GM23338 (cell line): ENCODE measurements around the gene DOCK4. TPM values are rescaled to one million over a fixed set of nuclear protein-coding genes. Genes with fewer than 3 reads are reported as not detected.

Experiments used
- ATAC-seq: fragments of 200-7000 bp; cut with Tn5 transposase; 3 replicates; pipeline ENCODE4 v1.9.1; 2020
- DNase-seq: peaks from one replicate; pipeline ENCODE4 v3.0.0-alpha.2; 2015; ENCODE audit warnings: low spot score
- H2AFZ ChIP-seq: fragments of 200-600 bp; sonication (generic); 2 replicates; pipeline ENCODE4 v1.8.0; 2016; ENCODE audit warnings: antibody characterized with exemption, mild to moderate bottlenecking, moderate library complexity
- H3F3A ChIP-seq: fragments of 200-600 bp; sonication (generic); replicated peaks from 2 replicates; pipeline ENCODE4 v1.8.0; 2017; ENCODE audit warnings: antibody characterized with exemption, mixed run types, low read depth
- H3K27ac ChIP-seq: fragments of 200-600 bp; sonication (generic); 2 replicates; pipeline ENCODE4 v1.6.1; 2016; ENCODE audit warnings: low read depth
- H3K27me3 ChIP-seq: fragments of 200-600 bp; sonication (generic); 2 replicates; pipeline ENCODE4 v1.8.0; 2016; ENCODE audit warnings: mild to moderate bottlenecking, mixed run types, moderate library complexity; ENCODE audit not compliant: insufficient read depth
- H3K36me3 ChIP-seq: fragments of 200-600 bp; sonication (generic); 2 replicates; pipeline ENCODE4 v1.8.0; 2016; ENCODE audit warnings: mild to moderate bottlenecking; ENCODE audit not compliant: insufficient read depth
- H3K4me1 ChIP-seq: fragments of 200-600 bp; sonication (generic); 2 replicates; pipeline ENCODE4 v1.8.0; 2016; ENCODE audit warnings: mild to moderate bottlenecking, moderate library complexity; ENCODE audit not compliant: insufficient read depth
- H3K4me2 ChIP-seq: fragments of 200-600 bp; sonication (generic); 2 replicates; pipeline ENCODE4 v1.7.1; 2017; ENCODE audit warnings: mixed run types
- H3K4me3 ChIP-seq: fragments of 200-600 bp; sonication (generic); 2 replicates; pipeline ENCODE4 v1.6.1; 2016; ENCODE audit warnings: mixed run types
- H3K79me2 ChIP-seq: fragments of 200-600 bp; sonication (generic); replicated peaks from 2 replicates; pipeline ENCODE4 v1.8.0; 2017; ENCODE audit warnings: mild to moderate bottlenecking; ENCODE audit not compliant: insufficient read depth
- H3K9me2 ChIP-seq: fragments of 200-600 bp; sonication (generic); 2 replicates; pipeline ENCODE4 v1.8.0; 2017; ENCODE audit not compliant: insufficient read depth
- H4K20me1 ChIP-seq: fragments of 200-600 bp; sonication (generic); replicated peaks from 2 replicates; pipeline ENCODE4 v1.8.0; 2017; ENCODE audit warnings: mild to moderate bottlenecking; ENCODE audit not compliant: insufficient read depth
- H3K27ac Mint-ChIP-seq: 2 replicates; pipeline ENCODE4 v1.8.0; 2020; ENCODE audit warnings: inconsistent platforms, mild to moderate bottlenecking, moderate library complexity, mixed read lengths
- H3K27me3 Mint-ChIP-seq: 3 replicates; pipeline ENCODE4 v1.8.0; 2022; ENCODE audit warnings: low read depth, mild to moderate bottlenecking, moderate library complexity, mixed read lengths, inconsistent platforms; ENCODE audit not compliant: insufficient read depth, poor library complexity
- H3K36me3 Mint-ChIP-seq: 3 replicates; pipeline ENCODE4 v1.8.0; 2021; ENCODE audit warnings: low read depth, mild to moderate bottlenecking, inconsistent platforms, moderate library complexity, mixed read lengths
- H3K4me1 Mint-ChIP-seq: 3 replicates; pipeline ENCODE4 v1.8.0; 2020; ENCODE audit warnings: mild to moderate bottlenecking, inconsistent platforms, mixed read lengths
- H3K4me3 Mint-ChIP-seq: 3 replicates; pipeline ENCODE4 v1.8.0; 2021; ENCODE audit warnings: moderate library complexity, mild to moderate bottlenecking, inconsistent platforms, mixed read lengths
- H3K9me3 Mint-ChIP-seq: 3 replicates; pipeline ENCODE4 v1.8.0; 2020; ENCODE audit warnings: moderate library complexity, mild to moderate bottlenecking, inconsistent platforms, mixed read lengths
- ETS1 ChIP-seq: IDR thresholded peaks from 2 replicates; pipeline ENCODE4 v1.6.1; 2016; ENCODE audit warnings: antibody characterized with exemption
- EZH2 ChIP-seq: fragments of 200-600 bp; sonication (generic); IDR thresholded peaks from one replicate; pipeline ENCODE4 v1.8.0; 2017; ENCODE audit warnings: antibody characterized with exemption, mild to moderate bottlenecking, low read depth; ENCODE audit not compliant: unreplicated experiment
- EZH2phosphoT487 ChIP-seq: fragments of 200-600 bp; sonication (generic); IDR thresholded peaks from one replicate; pipeline ENCODE4 v1.8.1; 2018; ENCODE audit warnings: antibody characterized with exemption; ENCODE audit not compliant: unreplicated experiment
- NANOG ChIP-seq: IDR thresholded peaks from 2 replicates; pipeline ENCODE4 v1.6.1; 2016; ENCODE audit warnings: antibody characterized with exemption, borderline replicate concordance
- POLR2AphosphoS5 ChIP-seq: IDR thresholded peaks from 2 replicates; pipeline ENCODE4 v1.6.1; 2016; ENCODE audit warnings: antibody characterized with exemption, low read depth
- REST ChIP-seq: IDR thresholded peaks from one replicate; pipeline ENCODE4 v1.6.1; 2018; ENCODE audit warnings: antibody characterized with exemption; ENCODE audit not compliant: unreplicated experiment
- ZNF114 ChIP-seq: fragments of 250-450 bp; sonication (Bioruptor Pico); IDR thresholded peaks from 2 replicates; pipeline ENCODE4 v1.5.0; 2020; ENCODE audit warnings: mild to moderate bottlenecking, moderate library complexity
- ZNF331 ChIP-seq: fragments of 250-450 bp; sonication (Bioruptor Pico); IDR thresholded peaks from 2 replicates; pipeline ENCODE4 v1.5.0; 2020; ENCODE audit warnings: low read depth, mild to moderate bottlenecking, moderate library complexity
- polyA plus RNA-seq: library from polyadenylated mRNA; unstranded; fragments of >200 nt; fragmentation: Nextera tagmentation; extraction: Ambion mirVana; gene quantifications from 2 replicates; pipeline ENCODE4 v1.2.1, GENCODE V29; 2016
- total RNA-seq: library from RNA; depleted of rRNA; stranded (reverse); fragments of >200 nt; shearing (Covaris generic); gene quantifications from 2 replicates; pipeline ENCODE4 v1.2.3, GENCODE V29; 2014
- TF ChIP-seq, protein P1 (sequence below): fragments of 250-450 bp; sonication (Bioruptor Pico); IDR thresholded peaks from 2 replicates; pipeline ENCODE4 v1.5.0; 2020; ENCODE audit warnings: mild to moderate bottlenecking, moderate library complexity
- TF ChIP-seq, protein P2 (sequence below), 2 experiments: fragments of 200-600 bp in 1 of 2; sonication (generic) in 1 of 2; conservative IDR thresholded peaks; 2 replicates each; pipeline versions ENCODE4 v1.5.1 to v1.6.1; 2016 to 2017; ENCODE audit warnings: antibody characterized with exemption in 2 of 2, low read depth in 2 of 2, mild to moderate bottlenecking in 2 of 2, moderate library complexity in 1 of 2

DOCK4 gene
- total and polyA plus RNA-seq, 2 experiments from 2014 or later: 6.3 to 33.8 TPM

GRCh38 chr7:112161253-112162141, 44.7 kb downstream of the DOCK4 start (continued):
- TF ChIP-seq, protein P1, sequence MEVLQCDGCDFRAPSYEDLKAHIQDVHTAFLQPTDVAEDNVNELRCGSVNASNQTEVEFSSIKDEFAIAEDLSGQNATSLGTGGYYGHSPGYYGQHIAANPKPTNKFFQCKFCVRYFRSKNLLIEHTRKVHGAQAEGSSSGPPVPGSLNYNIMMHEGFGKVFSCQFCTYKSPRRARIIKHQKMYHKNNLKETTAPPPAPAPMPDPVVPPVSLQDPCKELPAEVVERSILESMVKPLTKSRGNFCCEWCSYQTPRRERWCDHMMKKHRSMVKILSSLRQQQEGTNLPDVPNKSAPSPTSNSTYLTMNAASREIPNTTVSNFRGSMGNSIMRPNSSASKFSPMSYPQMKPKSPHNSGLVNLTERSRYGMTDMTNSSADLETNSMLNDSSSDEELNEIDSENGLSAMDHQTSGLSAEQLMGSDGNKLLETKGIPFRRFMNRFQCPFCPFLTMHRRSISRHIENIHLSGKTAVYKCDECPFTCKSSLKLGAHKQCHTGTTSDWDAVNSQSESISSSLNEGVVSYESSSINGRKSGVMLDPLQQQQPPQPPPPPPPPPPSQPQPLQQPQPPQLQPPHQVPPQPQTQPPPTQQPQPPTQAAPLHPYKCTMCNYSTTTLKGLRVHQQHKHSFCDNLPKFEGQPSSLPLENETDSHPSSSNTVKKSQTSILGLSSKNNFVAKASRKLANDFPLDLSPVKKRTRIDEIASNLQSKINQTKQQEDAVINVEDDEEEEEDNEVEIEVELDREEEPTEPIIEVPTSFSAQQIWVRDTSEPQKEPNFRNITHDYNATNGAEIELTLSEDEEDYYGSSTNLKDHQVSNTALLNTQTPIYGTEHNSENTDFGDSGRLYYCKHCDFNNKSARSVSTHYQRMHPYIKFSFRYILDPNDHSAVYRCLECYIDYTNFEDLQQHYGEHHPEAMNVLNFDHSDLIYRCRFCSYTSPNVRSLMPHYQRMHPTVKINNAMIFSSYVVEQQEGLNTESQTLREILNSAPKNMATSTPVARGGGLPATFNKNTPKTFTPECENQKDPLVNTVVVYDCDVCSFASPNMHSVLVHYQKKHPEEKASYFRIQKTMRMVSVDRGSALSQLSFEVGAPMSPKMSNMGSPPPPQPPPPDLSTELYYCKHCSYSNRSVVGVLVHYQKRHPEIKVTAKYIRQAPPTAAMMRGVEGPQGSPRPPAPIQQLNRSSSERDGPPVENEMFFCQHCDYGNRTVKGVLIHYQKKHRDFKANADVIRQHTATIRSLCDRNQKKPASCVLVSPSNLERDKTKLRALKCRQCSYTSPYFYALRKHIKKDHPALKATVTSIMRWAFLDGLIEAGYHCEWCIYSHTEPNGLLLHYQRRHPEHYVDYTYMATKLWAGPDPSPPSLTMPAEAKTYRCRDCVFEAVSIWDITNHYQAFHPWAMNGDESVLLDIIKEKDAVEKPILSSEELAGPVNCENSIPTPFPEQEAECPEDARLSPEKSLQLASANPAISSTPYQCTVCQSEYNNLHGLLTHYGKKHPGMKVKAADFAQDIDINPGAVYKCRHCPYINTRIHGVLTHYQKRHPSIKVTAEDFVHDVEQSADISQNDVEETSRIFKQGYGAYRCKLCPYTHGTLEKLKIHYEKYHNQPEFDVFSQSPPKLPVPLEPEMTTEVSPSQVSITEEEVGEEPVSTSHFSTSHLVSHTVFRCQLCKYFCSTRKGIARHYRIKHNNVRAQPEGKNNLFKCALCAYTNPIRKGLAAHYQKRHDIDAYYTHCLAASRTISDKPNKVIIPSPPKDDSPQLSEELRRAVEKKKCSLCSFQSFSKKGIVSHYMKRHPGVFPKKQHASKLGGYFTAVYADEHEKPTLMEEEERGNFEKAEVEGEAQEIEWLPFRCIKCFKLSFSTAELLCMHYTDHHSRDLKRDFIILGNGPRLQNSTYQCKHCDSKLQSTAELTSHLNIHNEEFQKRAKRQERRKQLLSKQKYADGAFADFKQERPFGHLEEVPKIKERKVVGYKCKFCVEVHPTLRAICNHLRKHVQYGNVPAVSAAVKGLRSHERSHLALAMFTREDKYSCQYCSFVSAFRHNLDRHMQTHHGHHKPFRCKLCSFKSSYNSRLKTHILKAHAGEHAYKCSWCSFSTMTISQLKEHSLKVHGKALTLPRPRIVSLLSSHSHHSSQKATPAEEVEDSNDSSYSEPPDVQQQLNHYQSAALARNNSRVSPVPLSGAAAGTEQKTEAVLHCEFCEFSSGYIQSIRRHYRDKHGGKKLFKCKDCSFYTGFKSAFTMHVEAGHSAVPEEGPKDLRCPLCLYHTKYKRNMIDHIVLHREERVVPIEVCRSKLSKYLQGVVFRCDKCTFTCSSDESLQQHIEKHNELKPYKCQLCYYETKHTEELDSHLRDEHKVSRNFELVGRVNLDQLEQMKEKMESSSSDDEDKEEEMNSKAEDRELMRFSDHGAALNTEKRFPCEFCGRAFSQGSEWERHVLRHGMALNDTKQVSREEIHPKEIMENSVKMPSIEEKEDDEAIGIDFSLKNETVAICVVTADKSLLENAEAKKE (CRISPR knock-in tag): no peak
- TF ChIP-seq POLR2AphosphoS5 (no peak), ETS1 (no peak)

GRCh38 chr7:112160771-112161150, 45.4 kb downstream of the DOCK4 start:
- H2AFZ ChIP-seq: no peak overlapping the region
- H3K9me2 ChIP-seq: no peaks in the 10 kb centered on the region
- DNase-seq (no peak), ATAC-seq (no peak)
- no peak overlapping the region for H3K4me3 ChIP-seq
- peaks cover 8% of the 10 kb centered on the region for H3K27me3 Mint-ChIP-seq
- H3K79me2 ChIP-seq: peaks cover 70% of the 10 kb centered on the region
- H3K27ac Mint-ChIP-seq: peak overlapping the region; percentile 83
- no peaks in the 10 kb centered on the region for H3K9me3 Mint-ChIP-seq
- no peaks in the 10 kb centered on the region for H3K27me3 ChIP-seq
- no peaks in the 10 kb centered on the region for H3K36me3 Mint-ChIP-seq
- no peaks in the 10 kb centered on the region for H3K36me3 ChIP-seq
- peak overlapping the region; percentile 30; the same call in 1 of the 2 replicates for H3K4me2 ChIP-seq
- H4K20me1 ChIP-seq: no peaks in the 10 kb centered on the region
- no peak overlapping the region; the same call in 2 of the 3 replicates for H3K4me3 Mint-ChIP-seq
- H3K4me1 Mint-ChIP-seq: peaks cover 63% of the 10 kb centered on the region
- no peaks in the 10 kb centered on the region for H3F3A ChIP-seq
- peaks cover 40% of the 10 kb centered on the region for H3K4me1 ChIP-seq
- peak overlapping the region; percentile 79; the same call in 1 of the 2 replicates for H3K27ac ChIP-seq
- TF ChIP-seq NANOG: no peak
- TF ChIP-seq REST: no peak
- TF ChIP-seq EZH2: no peak
- no peak for TF ChIP-seq ZNF331 (CRISPR knock-in tag)
- TF ChIP-seq EZH2phosphoT487: no peak
- TF ChIP-seq ZNF114 (CRISPR knock-in tag): no peak
- TF ChIP-seq, protein P2, sequence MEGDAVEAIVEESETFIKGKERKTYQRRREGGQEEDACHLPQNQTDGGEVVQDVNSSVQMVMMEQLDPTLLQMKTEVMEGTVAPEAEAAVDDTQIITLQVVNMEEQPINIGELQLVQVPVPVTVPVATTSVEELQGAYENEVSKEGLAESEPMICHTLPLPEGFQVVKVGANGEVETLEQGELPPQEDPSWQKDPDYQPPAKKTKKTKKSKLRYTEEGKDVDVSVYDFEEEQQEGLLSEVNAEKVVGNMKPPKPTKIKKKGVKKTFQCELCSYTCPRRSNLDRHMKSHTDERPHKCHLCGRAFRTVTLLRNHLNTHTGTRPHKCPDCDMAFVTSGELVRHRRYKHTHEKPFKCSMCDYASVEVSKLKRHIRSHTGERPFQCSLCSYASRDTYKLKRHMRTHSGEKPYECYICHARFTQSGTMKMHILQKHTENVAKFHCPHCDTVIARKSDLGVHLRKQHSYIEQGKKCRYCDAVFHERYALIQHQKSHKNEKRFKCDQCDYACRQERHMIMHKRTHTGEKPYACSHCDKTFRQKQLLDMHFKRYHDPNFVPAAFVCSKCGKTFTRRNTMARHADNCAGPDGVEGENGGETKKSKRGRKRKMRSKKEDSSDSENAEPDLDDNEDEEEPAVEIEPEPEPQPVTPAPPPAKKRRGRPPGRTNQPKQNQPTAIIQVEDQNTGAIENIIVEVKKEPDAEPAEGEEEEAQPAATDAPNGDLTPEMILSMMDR (conservative IDR thresholded peaks at IDR 0.05; ENCODE audit: low read depth in 2 of 2): no peak
